Kidney (tissue), 14 donors: ENCODE results near the gene GLCCI1. TPM values are rescaled to one million over a fixed set of nuclear protein-coding genes. Genes with fewer than 3 reads are reported as not detected.

Experiments used
- DNase-seq, 5 donors: peaks; one replicate each; pipeline ENCODE4 v3.0.0-alpha.2; 2013 to 2020
- FAIRE-seq: peaks from 2 replicates; lab custom pipeline; 2012; peaks lifted over from hg19 to GRCh38; lab: Jason Lieb, UNC
- H3K27ac ChIP-seq, 2 donors: one replicate each; pipeline ENCODE4 v1.7.0; 2013; ENCODE audit warnings: low read depth in 2 of 2, low read length in 2 of 2, inconsistent platforms in 1 of 2
- H3K27me3 ChIP-seq: one replicate; pipeline ENCODE4 v1.7.1; 2013; ENCODE audit warnings: low read length, inconsistent platforms; ENCODE audit not compliant: control insufficient read depth, insufficient read depth
- H3K36me3 ChIP-seq, 3 donors: one replicate each; pipeline versions ENCODE4 v1.7.0 to v1.7.1; 2013; ENCODE audit warnings: low read length in 3 of 3, control low read depth in 1 of 3, inconsistent platforms in 1 of 3; ENCODE audit not compliant: insufficient read depth in 3 of 3, control insufficient read depth in 2 of 3
- H3K4me1 ChIP-seq, 3 donors: one replicate each; pipeline versions ENCODE4 v1.7.0 to v1.7.1; 2013; ENCODE audit warnings: low read length in 3 of 3, inconsistent platforms in 1 of 3, low read depth in 1 of 3; ENCODE audit not compliant: control insufficient read depth in 2 of 3, insufficient read depth in 2 of 3
- H3K4me3 ChIP-seq, 3 donors: one replicate each; pipeline versions ENCODE4 v1.7.0 to v1.8.1; 2013; ENCODE audit warnings: low read length in 3 of 3, control low read depth in 1 of 3, inconsistent platforms in 1 of 3
- H3K9ac ChIP-seq, 3 donors: one replicate each; pipeline versions ENCODE4 v1.7.0 to v1.7.1; 2013; ENCODE audit warnings: low read length in 3 of 3, control low read depth in 1 of 3, inconsistent platforms in 1 of 3
- H3K9me3 ChIP-seq, 3 donors: one replicate each; pipeline versions ENCODE4 v1.7.0 to v1.7.1; 2013; ENCODE audit warnings: low read length in 3 of 3, control low read depth in 1 of 3, inconsistent platforms in 1 of 3; ENCODE audit not compliant: control insufficient read depth in 2 of 3, insufficient read depth in 1 of 3
- CTCF ChIP-seq: IDR thresholded peaks from 3 replicates; pipeline ENCODE4 v1.5.1; 2012; ENCODE audit warnings: mild to moderate bottlenecking, moderate library complexity, borderline replicate concordance; ENCODE audit not compliant: insufficient read depth; ENCODE audit errors: extremely low read depth
- intact Hi-C: fragments of 100-400 bp; cut with DNase I; formaldehyde crosslinking; loops from one replicate; pipeline ENCODE4 v1.11.1; 2022
- polyA plus RNA-seq: library from polyadenylated mRNA; stranded (reverse); fragments of 350-450 nt; fragmentation: Illumina TruSeq; extraction: RNeasy Lipid Tissue Mini Kit (QIAGEN cat#74804); gene quantifications from one replicate; pipeline ENCODE4 v1.2.3, GENCODE V29; 2014; ENCODE audit warnings: low read depth, low replicate concordance; ENCODE audit not compliant: insufficient read depth
- total RNA-seq: library from RNA; stranded (reverse); fragmentation: NEBNext Ultra II Directional; extraction: Animal tissue kit (Norgen Biotek cat#: 25700); gene quantifications from one replicate; pipeline ENCODE4 v1.2.1, GENCODE V29; 2021
- donor health status: control.
- donor health status: control.
- donor health status: control.
- donor health status: control.
- donor health status: control.
- donor health status: DM: yes; HTN: yes; CAD: no.
- donor health status: Normal renal cell carcinoma (clear cell type).

GLCCI1 gene
- total and polyA plus RNA-seq, 2 donors from 2014 or later, result 3.0 to 25.2 TPM

- no peaks in the 10 kb centered on the region for H3K36me3 ChIP-seq
- DNase-seq, result no peak
- no peak for FAIRE-seq
- H3K4me1 ChIP-seq, result no peaks in the 10 kb centered on the region
- no peak overlapping the region for H3K9ac ChIP-seq
- no peak overlapping the region for H3K27ac ChIP-seq
- H3K9me3 ChIP-seq, result no peaks in the 10 kb centered on the region
- H3K27me3 ChIP-seq, result no peaks in the 10 kb centered on the region
- TF ChIP-seq CTCF, result no peak
- intact Hi-C loops, result no loop called here
- H3K4me3 ChIP-seq, result no peak overlapping the region
These were observed 114.2 kb downstream of the GLCCI1 start for GRCh38 chr7:8082762-8083161.

- no peak for FAIRE-seq
- H3K9ac ChIP-seq, result no peak overlapping the region
- no peaks in the 10 kb centered on the region for H3K9me3 ChIP-seq
- H3K4me3 ChIP-seq, result no peak overlapping the region
- no peak overlapping the region for H3K27ac ChIP-seq
- H3K27me3 ChIP-seq, result no peaks in the 10 kb centered on the region
- H3K36me3 ChIP-seq, result no peaks in the 10 kb centered on the region
- intact Hi-C loops, result no loop called here
- DNase-seq, result peak in 2 of 5 donors; percentile 16 to 18
- no peak for TF ChIP-seq CTCF
- H3K4me1 ChIP-seq, result no peaks in the 10 kb centered on the region
These were observed 116.2 kb downstream of the GLCCI1 start for GRCh38 chr7:8084836-8085235.

GRCh38 chr7:8085420-8085819, 116.8 kb downstream of the GLCCI1 start:
- FAIRE-seq, result no peak
- intact Hi-C loops, result no loop called here
- Histone ChIP-seq H3K36me3 (no peaks in the 10 kb centered on the region), H3K4me1 (no peaks in the 10 kb centered on the region), H3K27me3 (no peaks in the 10 kb centered on the region), H3K27ac (no peak overlapping the region), H3K4me3 (no peak overlapping the region), H3K9me3 (no peaks in the 10 kb centered on the region), H3K9ac (no peak overlapping the region)
- no peak for TF ChIP-seq CTCF
- DNase-seq, result no peak

- H3K36me3 ChIP-seq, result no peaks in the 10 kb centered on the region
- H3K27me3 ChIP-seq, result no peaks in the 10 kb centered on the region
- H3K27ac ChIP-seq, result no peak overlapping the region
- H3K4me1 ChIP-seq, result no peaks in the 10 kb centered on the region
- no peak for DNase-seq
- no peak overlapping the region for H3K9ac ChIP-seq
- TF ChIP-seq CTCF, result no peak
- H3K4me3 ChIP-seq, result no peak overlapping the region
- no peak for FAIRE-seq
- no peaks in the 10 kb centered on the region for H3K9me3 ChIP-seq
- intact Hi-C loops, result no loop called here
These were observed 117.6 kb downstream of the GLCCI1 start for GRCh38 chr7:8086239-8086638.
